SH-SY5Y (cell line): ENCODE results near the gene ZNF823.

Experiments used
- GATA2 ChIP-seq: IDR thresholded peaks from 2 replicates; pipeline ENCODE4 v1.6.1; 2011; ENCODE audit warnings: mild to moderate bottlenecking, low read depth, low read length
- GATA3 ChIP-seq: IDR thresholded peaks from 2 replicates; pipeline ENCODE4 v1.6.1; 2011; ENCODE audit warnings: low read depth, mild to moderate bottlenecking, low read length, moderate library complexity

DNA sequence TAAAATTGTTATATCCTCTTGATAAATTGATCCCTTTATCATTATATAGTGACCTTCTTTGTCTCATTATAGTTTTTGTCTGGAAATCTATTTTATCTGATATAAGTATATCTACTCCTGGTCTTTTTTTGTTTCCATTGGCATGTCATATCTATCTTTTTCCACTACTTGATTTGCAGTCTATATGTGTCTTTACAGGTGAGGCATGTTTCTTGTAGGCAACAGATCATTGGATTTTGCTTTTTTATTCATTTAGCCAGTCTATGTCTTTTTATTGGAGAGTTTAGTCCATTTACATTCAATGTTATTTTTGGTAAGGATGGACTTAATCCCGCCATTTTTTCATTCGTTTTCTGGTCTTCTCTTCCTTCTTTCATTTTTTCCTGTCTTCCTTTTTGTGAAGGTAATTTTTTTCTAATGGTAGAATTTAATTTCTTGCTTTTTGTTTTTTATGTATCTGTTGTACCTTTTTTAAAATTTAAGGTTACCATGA, 13.5 kb upstream of the ZNF823 start:
- no peak for TF ChIP-seq GATA2
- no peak for TF ChIP-seq GATA3
